22Rv1 (cell line): ENCODE results near the gene SETD5.

ENCODE experiments used
- ZFX ChIP-seq: fragments of 450-650 bp; IDR thresholded peaks from 2 replicates; pipeline ENCODE4 v1.6.1; 2017; ENCODE audit warnings: antibody characterized with exemption, borderline replicate concordance
- TF ChIP-seq, protein P1 (sequence below): fragments of 450-650 bp; IDR thresholded peaks from 2 replicates; pipeline ENCODE4 v1.5.1; 2017; ENCODE audit warnings: mild to moderate bottlenecking

DNA sequence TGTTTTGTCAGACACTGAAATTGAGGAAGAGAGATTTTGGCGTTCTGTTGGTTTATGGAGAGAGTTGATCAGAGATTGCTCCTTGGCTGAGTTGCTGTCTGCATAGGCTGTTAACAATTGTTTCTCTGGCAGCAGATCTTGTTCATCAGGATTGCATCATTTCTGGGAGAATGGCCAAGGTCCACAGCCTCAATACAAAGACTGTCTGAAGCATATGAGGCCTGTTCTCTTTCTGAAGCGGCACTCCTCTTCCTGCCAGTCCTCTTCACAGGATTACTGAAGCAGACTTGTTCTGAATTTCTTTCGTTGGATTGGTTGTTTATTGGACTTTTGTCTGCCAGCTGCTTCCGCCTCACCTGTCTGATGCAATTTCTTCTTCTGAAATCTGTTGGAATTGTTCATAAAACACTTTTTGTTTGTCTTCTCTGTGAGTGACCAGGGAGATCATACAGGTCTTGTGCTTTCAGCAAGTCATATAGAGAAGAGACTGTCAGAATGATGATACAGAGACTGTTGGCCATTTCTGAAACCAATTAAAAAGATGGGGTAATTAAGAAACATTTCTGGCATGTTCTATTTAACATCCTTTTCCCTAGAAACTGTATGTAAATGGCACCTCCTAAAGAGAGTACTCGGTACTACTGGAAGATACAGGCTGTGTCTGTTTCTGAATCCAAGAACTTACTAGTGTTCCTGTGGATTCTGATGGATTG lies 25.5 kb downstream of the SETD5 start:
- TF ChIP-seq, protein P1, sequence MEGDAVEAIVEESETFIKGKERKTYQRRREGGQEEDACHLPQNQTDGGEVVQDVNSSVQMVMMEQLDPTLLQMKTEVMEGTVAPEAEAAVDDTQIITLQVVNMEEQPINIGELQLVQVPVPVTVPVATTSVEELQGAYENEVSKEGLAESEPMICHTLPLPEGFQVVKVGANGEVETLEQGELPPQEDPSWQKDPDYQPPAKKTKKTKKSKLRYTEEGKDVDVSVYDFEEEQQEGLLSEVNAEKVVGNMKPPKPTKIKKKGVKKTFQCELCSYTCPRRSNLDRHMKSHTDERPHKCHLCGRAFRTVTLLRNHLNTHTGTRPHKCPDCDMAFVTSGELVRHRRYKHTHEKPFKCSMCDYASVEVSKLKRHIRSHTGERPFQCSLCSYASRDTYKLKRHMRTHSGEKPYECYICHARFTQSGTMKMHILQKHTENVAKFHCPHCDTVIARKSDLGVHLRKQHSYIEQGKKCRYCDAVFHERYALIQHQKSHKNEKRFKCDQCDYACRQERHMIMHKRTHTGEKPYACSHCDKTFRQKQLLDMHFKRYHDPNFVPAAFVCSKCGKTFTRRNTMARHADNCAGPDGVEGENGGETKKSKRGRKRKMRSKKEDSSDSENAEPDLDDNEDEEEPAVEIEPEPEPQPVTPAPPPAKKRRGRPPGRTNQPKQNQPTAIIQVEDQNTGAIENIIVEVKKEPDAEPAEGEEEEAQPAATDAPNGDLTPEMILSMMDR, result peak; percentile 68
- TF ChIP-seq ZFX, result no peak
